ENCODE data around the gene FGF10. TPM values are rescaled to one million over a fixed set of nuclear protein-coding genes. Genes with fewer than 3 reads are reported as not detected.

Gene FGF10
- total RNA-seq, 4 donors from 2014 or later, result 0.09 to 5.0 (median 1.4) TPM; not detected in 1

- Histone ChIP-seq H3K9me3 (peaks cover 0 to 4% (median 0%) of the 10 kb centered on the region in 3 donors), H3K4me1 (no peaks in the 10 kb centered on the region), H3K4me3 (no peak overlapping the region), H3K36me3 (no peaks in the 10 kb centered on the region), H3K27ac (no peak overlapping the region), H3K27me3 (no peaks in the 10 kb centered on the region)
- 11 to 22% methylated on average over 1 of the region's 1 CpG for WGBS, 2 donors
- TF ChIP-seq POLR2A (IDR thresholded peaks at IDR 0.05) (no peak), CTCF (IDR thresholded peaks at IDR 0.05) (no peak)
- intact Hi-C loops (cut with DNase I), result no loop called here
- no peak for DNase-seq
Measured at GRCh38 chr5:44275908-44276307, 113.3 kb downstream of the FGF10 start.

- intact Hi-C loops (cut with DNase I), result no loop called here
Measured at GRCh38 chr5:44275329-44275728, 113.9 kb downstream of the FGF10 start.

GRCh38 chr5:44267909-44268308 lies 121.3 kb downstream of the FGF10 start:
- H3K27me3 ChIP-seq, result no peaks in the 10 kb centered on the region
- H3K4me1 ChIP-seq, result no peaks in the 10 kb centered on the region
- no peak overlapping the region for H3K27ac ChIP-seq
- DNase-seq, result no peak
- H3K9me3 ChIP-seq, result no peaks in the 10 kb centered on the region
- no peak overlapping the region for H3K4me3 ChIP-seq
- no peak for TF ChIP-seq POLR2A (IDR thresholded peaks at IDR 0.05)
- no peak for TF ChIP-seq CTCF (IDR thresholded peaks at IDR 0.05)
- intact Hi-C loops (cut with DNase I), result no loop called here
- no peaks in the 10 kb centered on the region for H3K36me3 ChIP-seq

More at GRCh38 chr5:44275329-44275728, 113.9 kb downstream of the FGF10 start:
- H3K4me1 ChIP-seq, result no peaks in the 10 kb centered on the region
- H3K27me3 ChIP-seq, result no peaks in the 10 kb centered on the region
- DNase-seq, result no peak
- WGBS, 2 donors, result 10 to 15% methylated on average over 1 of the region's 1 CpG
- no peak overlapping the region for H3K4me3 ChIP-seq
- H3K36me3 ChIP-seq, result no peaks in the 10 kb centered on the region
- H3K9me3 ChIP-seq, result peaks cover 0 to 4% (median 0%) of the 10 kb centered on the region in 3 donors
- H3K27ac ChIP-seq, result no peak overlapping the region
- no peak for TF ChIP-seq POLR2A (IDR thresholded peaks at IDR 0.05)

- intact Hi-C loops (cut with DNase I), result no loop called here
- TF ChIP-seq CTCF (IDR thresholded peaks at IDR 0.05) (no peak), POLR2A (IDR thresholded peaks at IDR 0.05) (no peak)
- H3K4me1 ChIP-seq, result no peaks in the 10 kb centered on the region
- no peaks in the 10 kb centered on the region for H3K36me3 ChIP-seq
- H3K27me3 ChIP-seq, result no peaks in the 10 kb centered on the region
- no peak overlapping the region for H3K4me3 ChIP-seq
- no peak for DNase-seq
- WGBS, 2 donors, result 47 to 49% methylated on average over 2 of the region's 2 CpGs
- H3K27ac ChIP-seq, result no peak overlapping the region
- H3K9me3 ChIP-seq, result no peaks in the 10 kb centered on the region
Measured at GRCh38 chr5:44266882-44267576, 122.2 kb downstream of the FGF10 start.

GRCh38 chr5:44265713-44266112 lies 123.5 kb downstream of the FGF10 start:
- Histone ChIP-seq H3K27me3 (no peaks in the 10 kb centered on the region), H3K4me3 (no peak overlapping the region), H3K9me3 (no peaks in the 10 kb centered on the region), H3K36me3 (no peaks in the 10 kb centered on the region), H3K4me1 (no peaks in the 10 kb centered on the region), H3K27ac (no peak overlapping the region)
- intact Hi-C loops (cut with DNase I), result no loop called here
- DNase-seq, result no peak
- TF ChIP-seq CTCF (IDR thresholded peaks at IDR 0.05), result no peak
- TF ChIP-seq POLR2A (IDR thresholded peaks at IDR 0.05), result no peak

GRCh38 chr5:44260793-44261192 lies 128.4 kb downstream of the FGF10 start:
- TF ChIP-seq POLR2A (IDR thresholded peaks at IDR 0.05), result no peak
- TF ChIP-seq CTCF (IDR thresholded peaks at IDR 0.05), result no peak
- H3K9me3 ChIP-seq, result no peaks in the 10 kb centered on the region
- no peaks in the 10 kb centered on the region for H3K36me3 ChIP-seq
- no peak overlapping the region for H3K4me3 ChIP-seq
- no peaks in the 10 kb centered on the region for H3K4me1 ChIP-seq
- no peak for DNase-seq
- H3K27me3 ChIP-seq, result no peaks in the 10 kb centered on the region
- no peak overlapping the region for H3K27ac ChIP-seq
- intact Hi-C loops (cut with DNase I), result no loop called here
